GM12878 (cell line): ENCODE data around the gene CYB5D1.

ENCODE experiments used
- BMI1 ChIP-seq: fragments of 450-650 bp; IDR thresholded peaks from 2 replicates; pipeline ENCODE4 v1.6.1; 2016; ENCODE audit warnings: mild to moderate bottlenecking, moderate library complexity, borderline replicate concordance
- CHD2 ChIP-seq: IDR thresholded peaks from 2 replicates; pipeline ENCODE4 v1.6.1; 2011; ENCODE audit warnings: low read depth, low read length, improper control_type of control experiment, borderline replicate concordance
- FOXK2 ChIP-seq: fragments of 450-650 bp; IDR thresholded peaks from 2 replicates; pipeline ENCODE4 v1.6.1; 2017; ENCODE audit warnings: mild to moderate bottlenecking, moderate library complexity
- JUND ChIP-seq: IDR thresholded peaks from 2 replicates; pipeline ENCODE4 v1.6.1; 2012; ENCODE audit warnings: low read depth, mild to moderate bottlenecking, low read length, improper control_type of control experiment, moderate library complexity
- MTA2 ChIP-seq: fragments of 450-650 bp; IDR thresholded peaks from 2 replicates; pipeline ENCODE4 v1.6.1; 2016; ENCODE audit warnings: low read depth, mild to moderate bottlenecking, moderate library complexity
- SMC3 ChIP-seq: IDR thresholded peaks from 2 replicates; pipeline ENCODE4 v1.6.1; 2011; ENCODE audit warnings: low read length, improper control_type of control experiment, borderline replicate concordance
- ZSCAN29 ChIP-seq: fragments of 450-650 bp; IDR thresholded peaks from 2 replicates; pipeline ENCODE4 v1.6.1; 2017; ENCODE audit warnings: mild to moderate bottlenecking, moderate library complexity
- TF ChIP-seq, protein P1 (sequence below), 3 experiments: IDR thresholded peaks in 2 of 3; conservative IDR thresholded peaks in 1 of 3; 2 replicates each; pipeline ENCODE4 v1.5.1; 2011; ENCODE audit warnings: low read depth in 3 of 3, low read length in 3 of 3, mild to moderate bottlenecking in 3 of 3, control low read depth in 2 of 3, moderate library complexity in 2 of 3, inconsistent platforms in 1 of 3, mixed read lengths in 1 of 3; ENCODE audit not compliant: control insufficient read depth in 2 of 3, insufficient read depth in 1 of 3; ENCODE audit errors: extremely low read depth in 1 of 3

DNA sequence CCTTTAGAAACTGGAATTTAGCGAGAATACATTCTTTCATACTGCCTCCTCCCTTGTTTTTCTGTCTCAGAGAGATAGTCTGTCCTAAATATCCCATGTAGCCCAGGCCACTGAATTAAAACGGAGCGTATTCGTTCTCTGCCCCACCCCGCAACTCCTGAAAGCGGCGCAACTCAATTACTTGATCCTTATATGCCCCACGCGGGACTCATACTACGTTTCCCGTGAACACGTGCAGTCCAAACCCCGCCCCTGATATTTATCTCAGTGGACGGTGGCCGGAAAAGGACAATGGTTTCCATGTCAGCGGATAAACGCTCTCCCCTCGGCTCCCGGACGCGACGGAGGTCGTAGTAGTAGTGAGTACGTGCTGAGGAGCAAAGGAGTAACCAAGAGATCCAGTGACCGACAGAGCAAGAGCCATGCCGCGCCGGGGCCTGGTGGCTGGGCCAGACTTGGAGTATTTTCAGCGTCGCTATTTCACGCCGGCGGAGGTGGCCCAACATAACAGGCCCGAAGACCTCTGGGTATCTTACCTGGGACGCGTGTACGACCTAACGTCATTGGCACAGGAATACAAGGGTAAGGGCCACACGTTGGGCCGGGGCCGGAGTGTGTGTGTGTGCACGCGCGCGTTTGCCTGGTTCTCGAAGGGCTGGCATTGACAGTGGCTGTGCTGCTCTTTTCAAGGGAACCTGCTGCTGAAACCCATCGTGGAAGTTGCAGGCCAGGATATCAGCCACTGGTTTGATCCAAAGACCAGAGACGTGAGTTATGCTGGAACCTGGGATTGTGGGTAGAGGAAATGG is at the start of gene CYB5D1:
- TF ChIP-seq FOXK2 = peak; percentile 78
- no peak for TF ChIP-seq ZSCAN29
- TF ChIP-seq CHD2 = no peak
- TF ChIP-seq MTA2 = no peak
- TF ChIP-seq, protein P1, sequence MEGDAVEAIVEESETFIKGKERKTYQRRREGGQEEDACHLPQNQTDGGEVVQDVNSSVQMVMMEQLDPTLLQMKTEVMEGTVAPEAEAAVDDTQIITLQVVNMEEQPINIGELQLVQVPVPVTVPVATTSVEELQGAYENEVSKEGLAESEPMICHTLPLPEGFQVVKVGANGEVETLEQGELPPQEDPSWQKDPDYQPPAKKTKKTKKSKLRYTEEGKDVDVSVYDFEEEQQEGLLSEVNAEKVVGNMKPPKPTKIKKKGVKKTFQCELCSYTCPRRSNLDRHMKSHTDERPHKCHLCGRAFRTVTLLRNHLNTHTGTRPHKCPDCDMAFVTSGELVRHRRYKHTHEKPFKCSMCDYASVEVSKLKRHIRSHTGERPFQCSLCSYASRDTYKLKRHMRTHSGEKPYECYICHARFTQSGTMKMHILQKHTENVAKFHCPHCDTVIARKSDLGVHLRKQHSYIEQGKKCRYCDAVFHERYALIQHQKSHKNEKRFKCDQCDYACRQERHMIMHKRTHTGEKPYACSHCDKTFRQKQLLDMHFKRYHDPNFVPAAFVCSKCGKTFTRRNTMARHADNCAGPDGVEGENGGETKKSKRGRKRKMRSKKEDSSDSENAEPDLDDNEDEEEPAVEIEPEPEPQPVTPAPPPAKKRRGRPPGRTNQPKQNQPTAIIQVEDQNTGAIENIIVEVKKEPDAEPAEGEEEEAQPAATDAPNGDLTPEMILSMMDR (IDR thresholded peaks at IDR 0.05 in 2 of 3, conservative IDR thresholded peaks at IDR 0.05 in 1 of 3; ENCODE audit: control insufficient read depth in 2 of 3, extremely low read depth in 1 of 3, insufficient read depth in 1 of 3, low read depth in 3 of 3, low read length in 3 of 3) = no peak
- no peak for TF ChIP-seq JUND
- TF ChIP-seq SMC3 = no peak
- TF ChIP-seq BMI1 = no peak
